ENCODE data around the gene DCDC2.

- TF ChIP-seq EP300 (IDR thresholded peaks at IDR 0.05): no peak
- TF ChIP-seq, protein P1, sequence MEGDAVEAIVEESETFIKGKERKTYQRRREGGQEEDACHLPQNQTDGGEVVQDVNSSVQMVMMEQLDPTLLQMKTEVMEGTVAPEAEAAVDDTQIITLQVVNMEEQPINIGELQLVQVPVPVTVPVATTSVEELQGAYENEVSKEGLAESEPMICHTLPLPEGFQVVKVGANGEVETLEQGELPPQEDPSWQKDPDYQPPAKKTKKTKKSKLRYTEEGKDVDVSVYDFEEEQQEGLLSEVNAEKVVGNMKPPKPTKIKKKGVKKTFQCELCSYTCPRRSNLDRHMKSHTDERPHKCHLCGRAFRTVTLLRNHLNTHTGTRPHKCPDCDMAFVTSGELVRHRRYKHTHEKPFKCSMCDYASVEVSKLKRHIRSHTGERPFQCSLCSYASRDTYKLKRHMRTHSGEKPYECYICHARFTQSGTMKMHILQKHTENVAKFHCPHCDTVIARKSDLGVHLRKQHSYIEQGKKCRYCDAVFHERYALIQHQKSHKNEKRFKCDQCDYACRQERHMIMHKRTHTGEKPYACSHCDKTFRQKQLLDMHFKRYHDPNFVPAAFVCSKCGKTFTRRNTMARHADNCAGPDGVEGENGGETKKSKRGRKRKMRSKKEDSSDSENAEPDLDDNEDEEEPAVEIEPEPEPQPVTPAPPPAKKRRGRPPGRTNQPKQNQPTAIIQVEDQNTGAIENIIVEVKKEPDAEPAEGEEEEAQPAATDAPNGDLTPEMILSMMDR (IDR thresholded peaks at IDR 0.05): no peak
- no peak for TF ChIP-seq POLR2A (IDR thresholded peaks at IDR 0.05)
Observed at GRCh38 chr6:24249926-24250325, 107.9 kb downstream of the DCDC2 start.

Data from tibial nerve (tissue), 4 donors.